ENCODE results near the gene UBC. TPM values are rescaled to one million over a fixed set of nuclear protein-coding genes. Genes with fewer than 3 reads are reported as not detected.

The UBC gene
- total and polyA plus RNA-seq, 2 of the 4 experiments (the other 2 are of a cell fraction): 2,042 to 4,320 TPM

DNA sequence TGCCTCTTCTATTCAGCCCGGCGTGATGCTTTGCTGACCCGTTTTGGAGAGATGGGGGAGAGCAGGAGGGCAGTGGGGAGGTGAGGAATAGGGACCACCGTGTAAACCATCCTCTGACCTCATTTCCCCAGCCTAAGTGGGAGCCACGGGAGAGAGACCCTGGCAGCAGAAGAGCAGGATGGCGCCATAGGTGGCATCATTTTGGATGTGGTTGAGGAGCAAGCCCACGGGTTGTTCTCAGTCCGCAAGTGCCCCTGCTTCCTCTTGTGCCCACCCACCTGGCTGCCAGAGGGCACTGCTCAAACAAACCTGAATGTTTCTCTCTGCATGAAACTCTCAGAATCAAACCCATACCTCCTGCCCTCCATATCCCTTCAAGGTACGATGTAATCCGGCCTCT, 10.7 kb upstream of the UBC start:
- ATAC-seq (ENCODE audit: low read depth): no peak

More for the DNA sequence above, 10.7 kb upstream of the UBC start:
- no peak overlapping the region for H4K91ac ChIP-seq (ENCODE audit: insufficient read depth, low read depth, low read length)
- H2AFZ ChIP-seq (replicated peaks; ENCODE audit: low read length, poor library complexity): no peak overlapping the region
- H3K4me1 ChIP-seq (ENCODE audit: control insufficient read depth, insufficient read depth, low read length): peaks cover 14% of the 10 kb centered on the region
- peaks cover 0 to 10% of the 10 kb centered on the region in 2 experiments; a peak in 1 of 4 replicates for H3K79me1 ChIP-seq (ENCODE audit: low read depth in 1 of 2, low read length in 2 of 2)
- no peak overlapping the region for H4K8ac ChIP-seq (ENCODE audit: low read depth in 2 of 2, low read length in 2 of 2)
- H3K4me3 ChIP-seq (ENCODE audit: insufficient read depth, low read depth, low read length): no peak overlapping the region
- no peak overlapping the region for H3K14ac ChIP-seq (replicated peaks; ENCODE audit: low read depth, low read length)
- no peak overlapping the region for H3K18ac ChIP-seq (ENCODE audit: low read depth, low read length)
- no peak overlapping the region for H3K23ac ChIP-seq (ENCODE audit: low read depth, low read length)
- BruUV-seq (replicated peaks): no TSS peak
- ChIA-PET CTCF (no interaction called here), POLR2A (ENCODE audit: unreplicated experiment) (no interaction called here)
- H4K5ac ChIP-seq (ENCODE audit: low read depth, low read length): no peak overlapping the region
- no peak overlapping the region for H2AK9ac ChIP-seq (replicated peaks; ENCODE audit: low read depth, low read length, poor library complexity)
- no peak for DNase-seq
- H2BK20ac ChIP-seq (ENCODE audit: low read depth, low read length): no peak overlapping the region; the same call in 1 of the 2 replicates
- H2BK5ac ChIP-seq (ENCODE audit: low read depth, low read length, poor library complexity, severe bottlenecking): no peak overlapping the region
- intact Hi-C loops (cut with micrococcal nuclease): no loop called here
- H3K4ac ChIP-seq (ENCODE audit: low read depth, low read length): peak overlapping the region; percentile 20; the same call in 1 of the 2 replicates
- H2BK15ac ChIP-seq (ENCODE audit: low read depth, low read length): no peak overlapping the region
- WGBS, 2 experiments (ENCODE audit: extremely low coverage in 2 of 2, insufficient read length in 1 of 2): 95% methylated on average over 3 of the region's 10 CpGs; no CpG with 5 or more reads in 1 of the 2 experiments
- H3K27ac ChIP-seq (ENCODE audit: insufficient read depth, low read length): no peak overlapping the region
- dilution Hi-C loops (cut with HindIII; ENCODE audit: low sequenced_read_pairs, unreplicated experiment): no loop called here
- H2BK120ac ChIP-seq (ENCODE audit: low read depth, low read length): no peak overlapping the region
- H3K9me1 ChIP-seq (ENCODE audit: insufficient read depth, low read length): peaks cover 18% of the 10 kb centered on the region
- H3K9me3 ChIP-seq (ENCODE audit: control insufficient read depth, insufficient read depth, low read length): no peaks in the 10 kb centered on the region
- no peaks in the 10 kb centered on the region for H3K27me3 ChIP-seq (ENCODE audit: control insufficient read depth, insufficient read depth, low read length)
- no peak overlapping the region for H3K9ac ChIP-seq (ENCODE audit: low read depth, low read length)
- no peak overlapping the region for H3K56ac ChIP-seq (ENCODE audit: extremely low read depth, insufficient read depth, low read length)
- TF ChIP-seq MAZ (IDR thresholded peaks at IDR 0.05; ENCODE audit: borderline replicate concordance, low read depth, low read length) (no peak), CHD1 (IDR thresholded peaks at IDR 0.05; ENCODE audit: low read depth, low read length) (no peak), SMC3 (IDR thresholded peaks at IDR 0.05; ENCODE audit: low read depth, low read length) (no peak), NFE2L2 (IDR thresholded peaks at IDR 0.05; ENCODE audit: low read depth, low read length) (no peak), MXI1 (IDR thresholded peaks at IDR 0.05; ENCODE audit: borderline replicate concordance, low read depth, low read length) (no peak), BHLHE40 (IDR thresholded peaks at IDR 0.05; ENCODE audit: low read depth, low read length) (no peak), POLR2A (IDR thresholded peaks at IDR 0.05; ENCODE audit: low read depth, low read length) (no peak), RAD21 (IDR thresholded peaks at IDR 0.05; ENCODE audit: low read length) (no peak), RCOR1 (IDR thresholded peaks at IDR 0.05; ENCODE audit: insufficient replicate concordance, low read length) (no peak), MAFK (IDR thresholded peaks at IDR 0.05; ENCODE audit: low read depth, low read length) (no peak), CEBPB (IDR thresholded peaks at IDR 0.05; ENCODE audit: low read depth, low read length) (no peak), RFX5 (IDR thresholded peaks at IDR 0.05; ENCODE audit: low read depth, low read length) (no peak), FOS (IDR thresholded peaks at IDR 0.05; ENCODE audit: low read depth, low read length) (no peak)
- TF ChIP-seq, protein P1, sequence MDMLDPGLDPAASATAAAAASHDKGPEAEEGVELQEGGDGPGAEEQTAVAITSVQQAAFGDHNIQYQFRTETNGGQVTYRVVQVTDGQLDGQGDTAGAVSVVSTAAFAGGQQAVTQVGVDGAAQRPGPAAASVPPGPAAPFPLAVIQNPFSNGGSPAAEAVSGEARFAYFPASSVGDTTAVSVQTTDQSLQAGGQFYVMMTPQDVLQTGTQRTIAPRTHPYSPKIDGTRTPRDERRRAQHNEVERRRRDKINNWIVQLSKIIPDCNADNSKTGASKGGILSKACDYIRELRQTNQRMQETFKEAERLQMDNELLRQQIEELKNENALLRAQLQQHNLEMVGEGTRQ (IDR thresholded peaks at IDR 0.05; ENCODE audit: low read depth, low read length): no peak
- TF ChIP-seq, protein P2, sequence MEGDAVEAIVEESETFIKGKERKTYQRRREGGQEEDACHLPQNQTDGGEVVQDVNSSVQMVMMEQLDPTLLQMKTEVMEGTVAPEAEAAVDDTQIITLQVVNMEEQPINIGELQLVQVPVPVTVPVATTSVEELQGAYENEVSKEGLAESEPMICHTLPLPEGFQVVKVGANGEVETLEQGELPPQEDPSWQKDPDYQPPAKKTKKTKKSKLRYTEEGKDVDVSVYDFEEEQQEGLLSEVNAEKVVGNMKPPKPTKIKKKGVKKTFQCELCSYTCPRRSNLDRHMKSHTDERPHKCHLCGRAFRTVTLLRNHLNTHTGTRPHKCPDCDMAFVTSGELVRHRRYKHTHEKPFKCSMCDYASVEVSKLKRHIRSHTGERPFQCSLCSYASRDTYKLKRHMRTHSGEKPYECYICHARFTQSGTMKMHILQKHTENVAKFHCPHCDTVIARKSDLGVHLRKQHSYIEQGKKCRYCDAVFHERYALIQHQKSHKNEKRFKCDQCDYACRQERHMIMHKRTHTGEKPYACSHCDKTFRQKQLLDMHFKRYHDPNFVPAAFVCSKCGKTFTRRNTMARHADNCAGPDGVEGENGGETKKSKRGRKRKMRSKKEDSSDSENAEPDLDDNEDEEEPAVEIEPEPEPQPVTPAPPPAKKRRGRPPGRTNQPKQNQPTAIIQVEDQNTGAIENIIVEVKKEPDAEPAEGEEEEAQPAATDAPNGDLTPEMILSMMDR (conservative IDR thresholded peaks at IDR 0.05; ENCODE audit: low read depth, low read length): no peak
- TF ChIP-seq, protein P3, sequence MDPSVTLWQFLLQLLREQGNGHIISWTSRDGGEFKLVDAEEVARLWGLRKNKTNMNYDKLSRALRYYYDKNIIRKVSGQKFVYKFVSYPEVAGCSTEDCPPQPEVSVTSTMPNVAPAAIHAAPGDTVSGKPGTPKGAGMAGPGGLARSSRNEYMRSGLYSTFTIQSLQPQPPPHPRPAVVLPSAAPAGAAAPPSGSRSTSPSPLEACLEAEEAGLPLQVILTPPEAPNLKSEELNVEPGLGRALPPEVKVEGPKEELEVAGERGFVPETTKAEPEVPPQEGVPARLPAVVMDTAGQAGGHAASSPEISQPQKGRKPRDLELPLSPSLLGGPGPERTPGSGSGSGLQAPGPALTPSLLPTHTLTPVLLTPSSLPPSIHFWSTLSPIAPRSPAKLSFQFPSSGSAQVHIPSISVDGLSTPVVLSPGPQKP (IDR thresholded peaks at IDR 0.05; ENCODE audit: borderline replicate concordance, low read depth, low read length): no peak
- H2AK5ac ChIP-seq (ENCODE audit: low read depth, low read length): peak overlapping the region; percentile 80; the same call in 1 of the 2 replicates
- H3K36me3 ChIP-seq (ENCODE audit: control insufficient read depth, insufficient read depth, low read length): no peaks in the 10 kb centered on the region
- in situ Hi-C loops (cut with MboI; ENCODE audit: low sequenced_read_pairs): no loop called here
- peaks cover 7% of the 10 kb centered on the region; the same call in 1 of the 2 replicates for H4K20me1 ChIP-seq (ENCODE audit: insufficient read depth, low read length)
- no peak overlapping the region for H3K4me2 ChIP-seq (ENCODE audit: low read depth, low read length)
